GM18873 (cell line): ENCODE data around the gene DCDC2C.

ENCODE experiments used
- ATAC-seq: cut with Tn5 transposase; IDR thresholded peaks from one replicate; pipeline ENCODE4 v1.9.1; 2021; ENCODE audit warnings: mild to moderate bottlenecking, moderate library complexity, moderate number of reproducible peaks; ENCODE audit not compliant: unreplicated experiment, low FRiP score

DCDC2C gene

DNA sequence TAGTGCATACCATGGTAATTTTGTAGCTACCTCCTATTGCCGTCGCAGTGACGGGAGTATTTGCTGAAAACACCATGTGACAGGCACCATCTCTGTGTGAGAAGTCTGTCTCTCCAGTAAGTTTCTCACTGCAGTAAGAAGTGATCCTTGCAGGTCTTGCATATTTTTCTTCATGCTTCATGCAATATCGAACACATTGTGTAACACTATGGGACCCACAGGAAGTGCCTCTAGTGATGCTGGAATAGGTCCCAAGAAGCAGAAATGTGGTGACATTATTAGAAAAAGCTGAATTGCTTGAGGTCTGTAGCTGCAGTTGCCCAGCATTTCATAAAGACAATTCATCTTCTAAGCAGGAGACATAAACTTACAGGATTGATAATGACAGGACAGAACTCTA is 167.6 kb downstream of the DCDC2C start:
- no peak for ATAC-seq

DNA sequence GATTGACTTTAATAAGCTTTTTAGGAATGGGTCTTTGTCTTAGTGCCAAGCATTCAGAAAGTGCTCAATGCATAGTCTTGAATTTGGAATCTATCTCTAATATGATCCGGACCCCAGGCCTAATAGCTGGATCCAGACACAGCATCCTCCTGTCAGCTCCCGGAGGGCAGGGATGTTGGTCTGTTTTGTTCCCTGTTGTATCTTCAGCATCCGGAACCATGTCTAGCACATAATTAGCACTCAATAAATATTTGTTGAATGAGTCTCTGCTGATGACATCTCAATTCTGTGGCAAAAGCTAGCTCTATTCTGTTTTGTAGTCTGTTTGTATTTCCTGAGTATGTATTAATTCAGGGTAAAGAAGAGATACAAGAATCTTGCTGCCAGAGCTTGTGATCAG is 169.1 kb downstream of the DCDC2C start:
- ATAC-seq = no peak

DNA sequence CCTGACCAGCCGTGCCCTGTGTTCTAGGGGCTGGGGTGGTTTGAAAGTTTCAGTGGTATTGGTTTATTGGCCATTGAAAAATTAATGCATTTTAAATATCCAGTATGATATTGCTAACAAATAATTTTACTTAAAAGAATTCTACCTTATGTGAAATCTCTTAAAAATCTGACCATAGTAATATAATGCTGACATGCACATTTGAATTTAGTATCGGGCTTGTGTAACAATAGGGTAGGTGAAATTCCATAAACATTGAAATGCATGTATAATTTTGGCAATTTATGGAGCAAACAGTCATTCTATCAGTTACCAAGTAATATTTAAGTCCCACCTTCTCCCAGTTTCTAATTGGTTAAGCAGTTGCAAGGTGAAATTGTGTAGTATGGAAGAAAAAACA is 170.5 kb downstream of the DCDC2C start:
- no peak for ATAC-seq

DNA sequence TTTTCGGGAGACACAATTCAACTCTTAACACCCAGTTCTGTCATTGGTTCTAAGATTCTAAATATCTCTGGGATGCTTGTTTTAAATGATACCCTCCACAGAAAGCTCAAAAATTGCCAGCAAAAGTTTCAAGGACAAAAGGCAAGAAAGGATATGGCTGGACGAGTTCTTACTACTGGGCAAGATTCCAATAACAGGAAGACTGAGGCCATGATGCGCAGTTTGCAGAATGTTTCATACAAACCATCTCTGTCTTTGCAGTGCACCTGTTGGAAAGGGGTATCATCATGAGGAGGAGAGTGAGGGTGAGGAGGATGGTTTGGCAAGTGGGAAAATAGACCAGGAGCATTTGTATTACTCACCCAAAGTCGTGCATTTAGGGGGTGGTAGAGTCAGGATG is 172.8 kb downstream of the DCDC2C start:
- no peak for ATAC-seq

DNA sequence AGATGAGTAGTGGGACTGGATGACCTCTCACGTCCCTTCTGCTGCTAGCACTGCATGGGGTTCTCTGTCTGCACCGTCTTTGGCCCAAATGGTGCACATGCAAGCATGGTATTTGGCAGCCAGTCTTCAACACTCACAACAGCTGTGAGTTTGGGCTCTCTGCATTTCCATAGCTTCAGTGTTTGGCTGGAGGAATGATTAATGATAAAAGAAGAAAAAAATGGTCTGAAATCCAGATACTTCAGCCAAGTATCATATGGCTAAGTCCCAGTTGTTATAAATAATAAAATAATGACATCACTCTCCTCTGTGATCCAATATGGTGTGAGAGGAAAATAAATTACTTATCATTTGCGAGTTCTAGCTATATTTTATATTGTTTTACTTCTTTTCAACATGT is 173.3 kb downstream of the DCDC2C start:
- no peak for ATAC-seq

DNA sequence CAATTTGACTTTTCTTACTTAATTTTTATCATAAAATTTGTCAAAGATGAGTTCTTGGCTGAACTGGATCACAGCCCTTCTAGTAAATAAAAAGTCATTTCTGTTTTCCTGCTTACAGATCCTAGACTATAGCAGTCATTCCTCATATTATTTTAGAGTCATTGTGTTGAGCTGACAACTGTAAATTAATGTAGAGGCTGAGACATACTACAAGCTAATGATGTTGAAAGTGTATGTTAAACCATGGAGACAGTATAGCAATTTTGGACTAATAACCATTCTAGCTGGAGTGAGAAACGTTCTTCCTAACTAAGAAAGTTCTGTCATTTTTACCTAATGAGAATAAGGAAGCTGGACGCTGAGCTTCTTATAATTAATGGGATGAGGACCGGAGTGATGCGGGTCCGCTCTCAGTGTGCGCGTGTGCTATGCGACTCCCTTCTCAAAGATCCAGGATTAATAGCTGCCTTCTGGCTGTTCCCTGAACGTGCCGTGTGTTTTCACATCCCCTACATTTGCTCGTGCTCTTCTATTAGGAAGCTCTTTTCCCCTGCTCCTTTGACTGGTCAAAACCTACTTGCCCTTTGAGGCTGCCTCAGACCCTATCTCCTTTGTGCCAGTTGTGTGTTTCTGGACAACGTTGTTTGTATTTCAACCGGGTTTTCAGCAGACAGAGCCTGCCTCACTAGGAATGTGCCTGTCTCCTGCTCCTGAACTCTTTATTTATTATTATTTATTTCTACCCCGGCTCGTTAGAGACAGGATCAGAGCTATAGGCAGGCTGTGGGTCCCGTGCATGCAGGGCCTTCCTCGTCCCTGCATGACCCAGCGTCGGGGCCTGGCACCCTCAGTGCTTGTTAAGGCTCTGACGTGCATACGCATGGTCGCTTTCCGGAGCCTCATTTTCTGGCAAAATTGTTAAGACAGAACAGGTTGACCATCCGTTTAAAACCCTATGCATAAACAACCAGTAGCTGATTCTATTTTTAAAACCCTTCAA is 182.6 kb downstream of the DCDC2C start:
- no peak for ATAC-seq

DNA sequence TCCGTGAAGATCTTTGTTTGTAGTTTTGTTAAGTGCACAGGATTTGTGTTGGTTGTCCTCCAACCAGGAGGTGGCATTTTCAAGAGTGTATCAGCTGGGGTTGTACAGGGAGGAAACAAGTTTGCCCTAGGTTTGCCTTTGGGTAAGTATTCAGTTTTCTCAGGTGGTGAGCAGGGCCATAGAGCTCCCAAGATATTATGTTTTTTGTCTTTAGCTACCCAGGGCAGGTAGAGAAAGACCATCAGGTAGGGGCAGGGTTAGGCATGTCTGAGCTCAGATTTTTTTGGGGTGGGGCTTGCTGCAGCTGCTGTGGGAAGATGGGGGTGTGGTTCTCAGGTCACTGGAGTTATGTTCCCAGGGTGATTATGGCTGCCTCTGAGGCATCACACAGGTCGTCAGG is 191.6 kb downstream of the DCDC2C start:
- ATAC-seq = no peak
